IMR-90 (cell line): ENCODE results near the gene PRELP.

Source experiments
- BHLHE40 ChIP-seq: fragments of 150-350 bp; IDR thresholded peaks from 2 replicates; pipeline ENCODE4 v1.6.1; 2016; ENCODE audit warnings: mild to moderate bottlenecking, low read depth, low read length
- CEBPB ChIP-seq: IDR thresholded peaks from 2 replicates; pipeline ENCODE4 v1.6.1; 2012; ENCODE audit warnings: low read depth, low read length, improper control_type of control experiment
- CTCF ChIP-seq: conservative IDR thresholded peaks from 2 replicates; pipeline ENCODE4 v1.5.1; 2012; ENCODE audit warnings: mild to moderate bottlenecking, low read depth, low read length, improper control_type of control experiment
- FOS ChIP-seq: fragments of 150-350 bp; IDR thresholded peaks from 2 replicates; pipeline ENCODE4 v1.6.1; 2016; ENCODE audit warnings: low read depth, low read length
- MAZ ChIP-seq: IDR thresholded peaks from 2 replicates; pipeline ENCODE4 v1.6.1; 2012; ENCODE audit warnings: low read depth, mild to moderate bottlenecking, low read length, improper control_type of control experiment, moderate library complexity, borderline replicate concordance
- RAD21 ChIP-seq: IDR thresholded peaks from 2 replicates; pipeline ENCODE4 v1.6.1; 2012; ENCODE audit warnings: low read length, improper control_type of control experiment

GRCh38 chr1:203512517-203512847 is 36.9 kb downstream of the PRELP start:
- TF ChIP-seq CTCF (no peak), FOS (no peak), MAZ (no peak), BHLHE40 (no peak), RAD21 (no peak), CEBPB (no peak)
